Renal pelvis (tissue), 12 donors: ENCODE results near the gene IZUMO1. TPM values are rescaled to one million over a fixed set of nuclear protein-coding genes. Genes with fewer than 3 reads are reported as not detected.
"Not testable (repeated sequence)": the region's sequence is repeated elsewhere in the genome, so short reads cannot be mapped to it uniquely, and the experiment has no call there.

Source experiments
- DNase-seq: peaks from one replicate; pipeline ENCODE4 v3.0.0-alpha.2; 2013
- long read RNA-seq, 16 experiments: transcript quantifications; one replicate each; lab custom pipeline, GENCODE V29; 2026
- polyA plus RNA-seq, 3 donors: library from polyadenylated mRNA; unstranded; fragments of 120-200 nt; gene quantifications; one replicate each; pipeline ENCODE4 v1.2.1, GENCODE V29; 2013; ENCODE audit not compliant: insufficient read length in 3 of 3

Gene IZUMO1
- polyA plus RNA-seq = under 1 TPM; 0.39 to 0.83 (median 0.65) TPM
- long read RNA-seq, donor 1 = 0 reads
- long read RNA-seq, donor 2 = 0 reads
- long read RNA-seq, donor 3 = 0 reads
- long read RNA-seq, donor 4 = 0 reads
- long read RNA-seq, donor 5 = 0 reads
- long read RNA-seq, donor 6 = 0 reads
- long read RNA-seq, donor 7 = 0 reads
- long read RNA-seq, donor 8 = 0 reads
- long read RNA-seq, donor 9 = 0 reads
- long read RNA-seq, donor 10 = 0 reads
- long read RNA-seq, donor 11 = 0 reads
- long read RNA-seq, donor 12 = 0 reads
- long read RNA-seq, donor 13 = 0 reads
- long read RNA-seq, donor 14 = 0 reads
- long read RNA-seq, donor 15 = 0 reads
- long read RNA-seq, donor 16 = 0 reads

DNA sequence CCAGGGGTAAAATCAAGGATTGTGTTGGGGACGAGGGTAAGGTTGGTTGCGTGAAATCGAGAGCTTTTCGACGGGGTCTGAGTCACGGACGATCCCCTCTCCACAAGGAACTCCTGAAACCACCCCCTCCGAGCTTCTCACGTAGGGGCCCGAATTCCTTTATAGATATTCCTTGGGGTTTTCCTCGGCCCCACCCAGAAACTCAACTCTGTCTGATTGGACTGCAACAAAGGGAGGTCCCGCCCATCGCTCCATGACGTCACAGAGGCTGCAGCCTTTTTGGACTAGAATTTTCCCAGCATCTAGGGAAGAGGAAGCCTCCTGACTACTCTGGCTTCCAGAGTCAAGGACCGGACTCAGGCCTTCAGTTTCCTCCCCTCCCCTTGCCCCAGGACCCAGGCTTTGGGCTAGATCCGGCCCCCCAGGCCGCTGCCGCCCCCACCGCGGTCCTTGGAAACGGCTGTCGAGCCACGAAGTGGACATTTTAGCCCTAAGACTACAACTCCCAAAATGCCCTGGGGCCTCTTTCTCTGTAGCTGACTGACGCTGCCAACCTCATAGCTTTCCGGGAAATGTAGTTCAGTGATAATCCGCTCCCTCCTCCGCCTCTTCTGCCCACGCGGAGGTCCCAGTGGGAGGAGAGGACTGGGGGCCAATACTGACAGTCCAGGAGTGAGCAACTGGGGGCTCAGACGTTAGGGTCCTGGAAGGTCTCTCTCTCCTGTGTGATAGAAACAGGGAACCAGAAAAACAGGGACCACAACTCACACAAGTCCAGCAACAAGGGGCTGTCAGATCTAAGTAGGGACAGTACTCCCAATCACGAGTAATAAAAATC is at the start of gene IZUMO1:
Gene IZUMO1 (minus strand): TSS at position 172 of the 838 bp plus-strand sequence. CDS start 1,050 bp downstream, outside the sequence.
- peak; percentile 88 for DNase-seq

DNA sequence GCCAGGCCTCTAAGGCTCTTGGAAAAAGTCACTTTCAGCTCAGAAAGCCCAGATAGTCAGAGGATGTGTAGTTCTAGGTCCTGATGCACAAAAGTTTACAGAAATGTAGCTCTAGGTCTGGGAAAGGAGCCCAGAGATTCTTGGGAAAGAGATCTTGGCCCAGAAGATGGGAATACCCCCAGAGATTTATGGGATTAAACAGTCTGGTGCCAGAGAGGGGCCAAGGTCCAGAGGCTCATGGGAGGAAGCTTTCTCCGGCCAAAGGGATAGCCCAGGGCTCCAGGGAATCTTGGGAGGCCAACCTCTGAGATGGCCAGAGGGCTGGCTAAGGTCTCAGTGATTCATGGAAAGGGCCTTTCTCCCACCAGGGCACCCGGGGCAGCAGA is 49.0 kb upstream of the IZUMO1 start:
- DNase-seq = no peak

DNA sequence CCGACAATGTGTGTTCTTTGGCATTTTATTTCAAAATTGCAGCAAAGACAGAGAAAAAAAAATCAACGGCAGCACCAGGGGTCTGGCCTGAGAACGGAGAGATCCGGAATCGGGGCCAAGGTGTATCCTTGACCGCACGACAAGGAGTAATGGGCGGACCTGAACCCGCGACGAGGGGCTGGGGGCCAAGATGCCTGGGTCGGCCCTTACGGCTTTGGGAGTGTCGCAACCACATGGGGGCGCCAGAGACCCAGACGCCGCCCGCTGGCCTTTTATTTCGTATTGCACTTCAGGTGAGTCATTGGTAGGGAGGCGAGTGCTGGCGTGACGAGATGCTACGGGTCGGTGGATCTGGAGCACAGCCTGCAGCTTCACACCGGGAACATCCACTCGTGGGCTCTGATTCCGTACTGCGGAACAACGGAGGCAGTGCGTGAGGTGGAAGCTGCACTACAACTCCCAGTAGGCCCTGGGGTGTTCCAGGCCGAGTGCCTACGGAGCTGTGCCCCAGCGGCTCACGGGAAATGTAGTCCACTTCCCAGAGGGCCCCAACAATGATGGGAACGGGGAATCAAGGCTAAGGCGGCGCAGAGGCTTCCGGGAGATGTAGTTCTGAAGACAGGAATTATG is 48.5 kb upstream of the IZUMO1 start:
- DNase-seq = peak; percentile 93

DNA sequence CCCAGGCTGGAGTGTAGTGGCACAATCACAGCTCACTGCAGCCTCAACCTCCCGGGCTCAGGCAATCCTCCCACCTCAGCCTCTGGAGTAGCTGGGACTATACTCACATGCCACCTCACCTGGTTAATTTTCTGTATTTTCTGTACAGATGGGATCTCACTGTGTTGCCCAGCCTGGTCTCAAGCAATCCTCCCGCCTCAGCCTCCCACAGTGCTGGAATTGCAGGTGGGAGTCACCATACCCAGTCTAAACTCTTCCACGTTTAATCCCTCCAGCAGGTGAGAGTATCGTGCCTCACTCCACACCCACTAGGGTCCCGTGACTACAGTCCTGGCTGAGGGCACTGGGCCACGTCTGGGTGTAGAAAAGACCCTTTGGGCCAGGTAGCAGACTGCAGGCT is 47.6 kb upstream of the IZUMO1 start:
- no peak for DNase-seq

DNA sequence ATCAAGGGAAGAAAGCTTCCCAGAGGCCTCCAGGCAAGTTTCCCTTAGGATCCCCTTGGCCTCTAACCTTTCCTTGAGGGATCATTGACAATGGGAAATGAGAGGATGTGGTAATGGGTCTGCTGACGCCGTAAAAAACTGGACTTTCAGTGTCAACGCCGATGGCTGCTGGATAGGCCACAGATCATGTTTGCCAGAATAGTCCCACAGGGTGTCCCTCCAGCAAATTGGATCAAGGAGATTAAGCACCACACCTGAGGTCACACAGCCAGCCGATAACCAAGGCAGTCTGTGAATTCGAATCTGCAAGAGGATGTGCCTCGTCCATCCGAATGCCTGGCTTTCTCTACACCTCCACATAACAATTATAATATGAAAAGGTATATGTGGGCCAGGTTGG is 46.6 kb upstream of the IZUMO1 start:
- DNase-seq = no peak

DNA sequence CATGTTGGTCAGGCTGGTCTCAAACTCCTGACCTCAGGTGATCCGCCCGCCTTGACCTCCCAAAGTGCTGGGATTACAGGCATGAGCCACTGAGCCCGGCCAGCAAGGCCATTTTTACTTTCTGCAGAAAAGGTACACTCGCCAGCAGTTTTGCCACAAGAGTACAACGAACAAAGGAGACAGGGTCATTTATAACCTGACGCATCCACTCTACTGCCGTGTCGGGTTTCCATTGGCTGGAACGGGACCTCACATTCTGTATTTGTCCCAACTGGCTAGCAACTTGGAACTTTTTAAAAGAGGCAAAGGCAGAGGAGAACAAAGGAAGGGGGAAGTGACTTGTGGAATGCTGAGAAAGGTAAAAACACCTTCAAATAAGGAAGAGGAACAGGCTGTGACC is 40.6 kb upstream of the IZUMO1 start:
- DNase-seq = not testable (repeated sequence)

GRCh38 chr19:48786422-48786821 is 39.7 kb upstream of the IZUMO1 start:
- DNase-seq = not testable (repeated sequence)

DNA sequence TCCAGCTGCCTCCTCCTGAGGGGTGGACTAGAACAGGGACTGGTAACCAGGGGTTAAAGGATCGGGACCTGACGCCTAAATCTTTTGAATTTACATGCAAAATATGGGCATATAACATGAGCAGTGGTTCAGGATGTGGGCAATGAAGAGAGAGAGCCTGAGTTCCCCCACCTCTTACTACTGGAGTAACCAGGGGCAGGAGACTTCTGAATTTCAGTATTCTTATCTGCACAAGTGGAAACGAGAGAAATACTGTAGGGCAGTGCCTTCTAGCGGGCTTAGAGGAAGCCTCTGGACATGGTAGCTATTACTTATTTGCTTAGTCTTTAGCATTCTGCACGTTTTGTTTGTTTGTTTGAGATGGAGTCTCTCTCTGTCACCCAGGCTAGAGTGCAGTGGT is 37.8 kb upstream of the IZUMO1 start:
- DNase-seq = no peak

- DNase-seq = no peak
Measured at GRCh38 chr19:48780631-48781391, 34.1 kb upstream of the IZUMO1 start.

DNA sequence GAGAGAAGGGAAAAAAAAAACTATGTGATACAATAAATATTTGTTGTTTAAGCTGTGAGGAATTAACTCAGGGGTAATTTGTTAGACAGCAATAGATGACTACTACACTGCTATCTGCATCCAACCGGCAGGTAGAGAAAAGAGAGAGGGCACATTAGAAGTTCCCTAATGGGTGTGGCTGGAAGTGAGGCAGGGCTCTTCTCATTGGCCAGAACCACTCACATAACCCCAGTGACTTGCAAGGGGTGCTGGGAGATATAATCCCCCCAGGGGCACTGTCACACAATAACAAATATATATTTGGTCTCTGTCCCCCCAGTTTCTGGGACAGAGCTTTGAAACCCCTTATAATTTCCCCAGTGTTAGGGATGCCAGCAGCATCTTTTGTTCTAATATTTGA is 32.9 kb upstream of the IZUMO1 start:
- no peak for DNase-seq

DNA sequence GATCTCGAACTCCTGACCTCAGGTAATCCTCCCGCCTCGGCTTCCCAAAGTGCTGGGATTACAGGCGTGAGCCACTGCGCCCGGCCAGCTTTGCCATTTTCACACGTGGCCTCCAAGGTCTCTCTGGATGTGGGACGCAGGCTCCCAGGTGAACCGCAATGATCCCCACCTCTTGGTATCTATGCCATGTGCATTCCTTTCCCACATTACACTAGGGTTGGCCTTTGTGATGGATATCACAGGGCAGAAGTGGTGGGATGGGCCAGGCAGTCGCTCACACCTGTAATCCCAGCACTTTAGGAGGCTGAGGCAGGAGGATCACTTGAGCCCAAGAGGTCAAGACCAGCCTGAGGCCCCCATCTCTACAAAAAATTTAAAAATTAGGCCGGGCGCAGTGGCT is 31.0 kb upstream of the IZUMO1 start:
- DNase-seq = no peak

DNA sequence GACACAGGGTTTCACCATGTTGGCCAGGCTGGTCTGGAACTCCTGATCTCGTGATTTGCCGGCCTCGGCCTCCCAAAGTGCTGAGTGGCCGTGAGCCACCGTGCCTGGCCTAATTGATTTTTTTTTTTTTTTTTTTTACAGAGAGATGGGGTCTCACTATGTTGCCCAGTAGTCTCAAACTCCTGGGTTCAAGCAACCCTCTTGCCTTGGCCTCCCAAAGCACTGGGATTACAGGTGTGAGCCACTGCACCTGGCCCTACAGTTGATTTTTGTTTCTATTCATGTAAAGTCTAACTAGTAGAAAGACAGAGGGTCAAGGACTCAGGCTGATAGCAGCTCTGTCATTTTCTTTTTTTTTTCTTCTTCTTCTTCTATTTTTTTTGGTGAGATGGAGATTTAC is 30.4 kb upstream of the IZUMO1 start:
- DNase-seq = no peak

DNA sequence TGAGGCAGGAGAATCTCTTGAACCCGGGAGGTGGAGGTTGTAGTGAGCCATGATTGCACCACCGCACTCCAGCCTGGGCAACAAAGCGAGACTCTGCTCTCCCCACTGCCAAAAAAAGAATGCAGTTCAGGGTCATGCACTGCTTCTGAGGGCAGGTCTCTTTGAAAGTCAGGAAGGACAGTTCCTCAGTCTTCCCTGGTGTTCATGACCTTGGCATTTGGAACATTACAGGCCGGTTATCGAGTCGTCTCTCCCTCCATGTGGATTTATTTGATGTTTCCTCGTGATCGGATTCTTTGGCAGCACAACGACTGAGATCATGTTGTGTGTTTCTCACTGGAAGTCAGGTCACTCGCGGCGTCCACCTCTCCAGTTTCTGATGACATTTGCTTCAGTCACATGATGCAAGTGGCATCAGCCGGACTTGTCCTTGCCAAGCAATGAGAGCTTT is 25.8 kb upstream of the IZUMO1 start:
- DNase-seq = no peak

DNA sequence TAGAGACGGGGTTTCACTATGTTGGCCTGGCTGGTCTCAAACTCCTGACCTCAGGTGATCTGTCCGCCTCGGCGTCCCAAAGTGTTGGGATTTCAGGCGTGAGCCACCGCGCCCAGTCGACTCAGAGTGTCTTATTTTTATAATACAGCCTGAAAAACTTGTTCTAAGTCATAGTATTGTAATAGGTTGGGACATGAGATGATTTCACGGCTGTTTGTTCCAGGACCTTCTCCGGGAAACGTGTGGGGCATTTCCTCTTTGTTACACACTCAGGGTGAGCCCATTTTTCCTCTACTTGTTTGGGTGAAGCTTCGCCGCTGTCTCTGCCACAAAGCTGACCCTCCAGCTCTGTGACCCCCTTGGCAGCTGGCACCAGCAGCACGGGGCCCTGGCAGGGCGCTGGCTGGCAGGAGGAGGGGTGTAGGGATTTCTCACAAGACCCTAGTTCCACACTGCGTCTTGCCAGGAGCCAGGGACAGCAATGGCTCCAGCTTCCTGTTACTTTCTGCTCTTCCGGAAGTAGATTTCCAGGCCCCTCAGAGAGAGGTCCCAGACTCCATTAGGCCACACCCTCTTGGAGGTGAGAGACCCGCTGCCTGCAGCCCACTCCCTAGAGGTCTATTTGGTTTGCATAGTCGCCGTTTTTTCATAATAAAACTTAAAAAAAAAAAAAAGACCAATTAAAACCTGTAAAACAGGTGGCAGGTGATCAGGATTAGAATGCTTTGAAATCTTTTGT is 24.2 kb upstream of the IZUMO1 start:
- no peak for DNase-seq

DNA sequence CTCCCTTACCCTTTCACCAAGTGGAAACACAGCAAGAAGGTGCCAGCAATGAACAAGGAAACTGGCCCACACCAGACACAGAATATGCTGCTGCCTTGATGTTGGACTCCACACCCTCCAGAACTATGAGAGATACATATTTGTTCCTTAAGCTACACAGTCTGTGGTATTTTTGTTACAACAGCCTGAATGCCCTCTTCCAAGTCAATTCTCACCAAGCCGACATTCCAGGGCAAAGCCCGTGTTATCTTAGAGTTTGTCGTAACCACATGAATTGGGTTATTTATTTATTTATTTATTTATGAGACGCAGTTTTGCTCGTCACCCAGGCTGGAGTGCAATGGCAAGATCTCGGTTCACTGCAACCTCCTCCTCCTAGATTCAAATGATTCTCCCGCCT is 23.6 kb upstream of the IZUMO1 start:
- no peak for DNase-seq

GRCh38 chr19:48768994-48769713 is 22.4 kb upstream of the IZUMO1 start:
- no peak for DNase-seq

DNA sequence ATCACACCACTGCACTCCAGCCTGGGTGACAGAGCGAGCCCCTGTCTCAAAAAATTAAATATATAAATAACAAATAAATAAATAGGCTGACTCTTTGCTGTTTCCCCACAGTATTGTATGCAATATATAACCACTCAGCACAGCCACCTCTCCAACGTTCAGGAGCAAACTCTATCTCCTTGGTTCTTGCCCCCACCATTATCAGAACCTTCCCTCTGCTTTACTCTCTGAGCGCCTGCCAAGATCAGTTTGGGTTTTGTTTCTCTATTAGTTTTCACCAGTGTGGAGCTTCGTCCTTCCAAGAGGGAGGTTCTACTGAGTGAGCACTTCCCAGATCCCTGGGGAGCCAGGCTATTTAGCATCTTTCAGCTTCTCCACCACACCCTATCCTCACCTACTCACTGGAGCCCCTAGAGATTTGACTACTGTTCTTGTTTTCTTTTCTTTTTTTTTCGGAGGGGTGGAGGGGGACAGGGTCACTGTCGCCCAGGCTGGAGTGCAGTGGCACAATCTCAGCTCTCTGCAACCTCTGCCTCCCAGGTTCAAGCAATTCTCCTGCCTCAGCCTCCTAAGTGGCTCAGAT is 21.6 kb upstream of the IZUMO1 start:
- DNase-seq = not testable (repeated sequence)

- not testable (repeated sequence) for DNase-seq
Measured at GRCh38 chr19:48765816-48766215, 19.1 kb upstream of the IZUMO1 start.

- no peak for DNase-seq
Measured at GRCh38 chr19:48760504-48761205, 13.9 kb upstream of the IZUMO1 start.
